OCI-LY3 (cell line): ENCODE data around the gene PMM2.

ENCODE experiments used
- H2AFZ ChIP-seq: fragments of 200-600, 300-600 bp; shearing (Covaris generic); 2 replicates; pipeline ENCODE4 v1.6.0; 2014; ENCODE audit warnings: antibody characterized with exemption, low read depth, low read length
- H3K27ac ChIP-seq: fragments of 200-600, 300-600 bp; sonication (generic); 2 replicates; pipeline ENCODE4 v1.5.1; 2014; ENCODE audit warnings: mild to moderate bottlenecking, low read length, moderate library complexity, mixed read lengths
- H3K27me3 ChIP-seq: fragments of 200-600, 300-600 bp; sonication (generic); 2 replicates; pipeline ENCODE4 v1.6.1; 2014; ENCODE audit warnings: low read depth, low read length, mixed read lengths
- H3K36me3 ChIP-seq: fragments of 200-600, 300-600 bp; sonication (generic); replicated peaks from 2 replicates; pipeline ENCODE3; 2014; ENCODE audit warnings: low read depth, low read length, mixed read lengths
- H3K4me1 ChIP-seq: fragments of 300-600, 200-600 bp; sonication (generic); 2 replicates; pipeline ENCODE4 v1.6.1; 2014; ENCODE audit warnings: low read length, mixed read lengths
- H3K4me2 ChIP-seq: fragments of 200-600, 300-600 bp; sonication (generic); 2 replicates; pipeline ENCODE4 v1.6.1; 2014; ENCODE audit warnings: low read length, mixed read lengths
- H3K4me3 ChIP-seq: fragments of 300-600, 200-600 bp; sonication (generic); 2 replicates; pipeline ENCODE4 v1.5.1; 2014; ENCODE audit warnings: antibody characterized with exemption, mild to moderate bottlenecking, low read length, moderate library complexity
- H3K79me2 ChIP-seq: fragments of 300-600, 200-600 bp; shearing (Covaris generic); 2 replicates; pipeline ENCODE4 v1.6.1; 2014; ENCODE audit warnings: mild to moderate bottlenecking, low read length, mixed read lengths
- H3K9ac ChIP-seq: fragments of 300-600, 200-600 bp; shearing (Covaris generic); 2 replicates; pipeline ENCODE4 v1.6.0; 2014; ENCODE audit warnings: mild to moderate bottlenecking, low read length, moderate library complexity
- H3K9me3 ChIP-seq: fragments of 200-600, 300-600 bp; shearing (Covaris generic); 2 replicates; pipeline ENCODE4 v1.6.1; 2014; ENCODE audit warnings: low read length, mixed read lengths; ENCODE audit not compliant: insufficient read depth
- H4K20me1 ChIP-seq: fragments of 200-600, 300-600 bp; sonication (generic); 2 replicates; pipeline ENCODE4 v1.6.1; 2016; ENCODE audit warnings: low read length, mixed read lengths; ENCODE audit not compliant: insufficient read depth
- EZH2phosphoT487 ChIP-seq: fragments of 200-600 bp; shearing (Covaris generic); IDR thresholded peaks from 2 replicates; pipeline ENCODE4 v1.6.1; 2018; ENCODE audit warnings: antibody characterized with exemption, mixed run types, low read depth
- TF ChIP-seq, protein P1 (sequence below): fragments of 200-600, 300-600 bp; sonication (generic); IDR thresholded peaks from 2 replicates; pipeline ENCODE4 v1.5.1; 2014; ENCODE audit warnings: antibody characterized with exemption, low read length, low read depth

Gene PMM2

DNA sequence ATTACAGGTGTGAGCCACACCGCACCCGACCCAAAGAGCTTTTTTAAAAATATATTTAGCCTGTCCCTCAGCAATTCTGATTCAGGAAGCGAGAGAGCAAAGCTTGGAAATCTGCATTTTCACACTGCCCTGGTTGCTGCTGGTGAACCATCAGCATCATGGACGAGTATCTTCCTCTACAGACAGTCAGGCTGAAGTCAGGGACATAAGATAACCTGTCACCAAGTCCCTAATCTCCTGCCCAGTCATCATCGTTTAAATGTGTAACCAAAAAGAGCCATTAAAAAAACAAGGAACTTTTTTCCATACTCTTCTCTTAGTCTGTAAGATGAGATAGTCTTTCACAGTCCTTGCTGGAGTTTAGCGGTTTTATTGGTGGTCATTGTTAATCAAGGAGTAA is 6.7 kb downstream of the PMM2 start:
- Histone ChIP-seq H3K79me2 (peaks cover 81% of the 10 kb centered on the region), H4K20me1 (peaks cover 12% of the 10 kb centered on the region), H3K4me2 (no peak overlapping the region), H3K27me3 (no peaks in the 10 kb centered on the region), H3K27ac (no peak overlapping the region), H2AFZ (no peak overlapping the region), H3K9ac (no peak overlapping the region), H3K4me1 (peaks cover 6% of the 10 kb centered on the region), H3K36me3 (peaks cover 56% of the 10 kb centered on the region), H3K4me3 (no peak overlapping the region), H3K9me3 (no peaks in the 10 kb centered on the region)
- no peak for TF ChIP-seq EZH2phosphoT487
- TF ChIP-seq, protein P1, sequence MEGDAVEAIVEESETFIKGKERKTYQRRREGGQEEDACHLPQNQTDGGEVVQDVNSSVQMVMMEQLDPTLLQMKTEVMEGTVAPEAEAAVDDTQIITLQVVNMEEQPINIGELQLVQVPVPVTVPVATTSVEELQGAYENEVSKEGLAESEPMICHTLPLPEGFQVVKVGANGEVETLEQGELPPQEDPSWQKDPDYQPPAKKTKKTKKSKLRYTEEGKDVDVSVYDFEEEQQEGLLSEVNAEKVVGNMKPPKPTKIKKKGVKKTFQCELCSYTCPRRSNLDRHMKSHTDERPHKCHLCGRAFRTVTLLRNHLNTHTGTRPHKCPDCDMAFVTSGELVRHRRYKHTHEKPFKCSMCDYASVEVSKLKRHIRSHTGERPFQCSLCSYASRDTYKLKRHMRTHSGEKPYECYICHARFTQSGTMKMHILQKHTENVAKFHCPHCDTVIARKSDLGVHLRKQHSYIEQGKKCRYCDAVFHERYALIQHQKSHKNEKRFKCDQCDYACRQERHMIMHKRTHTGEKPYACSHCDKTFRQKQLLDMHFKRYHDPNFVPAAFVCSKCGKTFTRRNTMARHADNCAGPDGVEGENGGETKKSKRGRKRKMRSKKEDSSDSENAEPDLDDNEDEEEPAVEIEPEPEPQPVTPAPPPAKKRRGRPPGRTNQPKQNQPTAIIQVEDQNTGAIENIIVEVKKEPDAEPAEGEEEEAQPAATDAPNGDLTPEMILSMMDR = no peak

DNA sequence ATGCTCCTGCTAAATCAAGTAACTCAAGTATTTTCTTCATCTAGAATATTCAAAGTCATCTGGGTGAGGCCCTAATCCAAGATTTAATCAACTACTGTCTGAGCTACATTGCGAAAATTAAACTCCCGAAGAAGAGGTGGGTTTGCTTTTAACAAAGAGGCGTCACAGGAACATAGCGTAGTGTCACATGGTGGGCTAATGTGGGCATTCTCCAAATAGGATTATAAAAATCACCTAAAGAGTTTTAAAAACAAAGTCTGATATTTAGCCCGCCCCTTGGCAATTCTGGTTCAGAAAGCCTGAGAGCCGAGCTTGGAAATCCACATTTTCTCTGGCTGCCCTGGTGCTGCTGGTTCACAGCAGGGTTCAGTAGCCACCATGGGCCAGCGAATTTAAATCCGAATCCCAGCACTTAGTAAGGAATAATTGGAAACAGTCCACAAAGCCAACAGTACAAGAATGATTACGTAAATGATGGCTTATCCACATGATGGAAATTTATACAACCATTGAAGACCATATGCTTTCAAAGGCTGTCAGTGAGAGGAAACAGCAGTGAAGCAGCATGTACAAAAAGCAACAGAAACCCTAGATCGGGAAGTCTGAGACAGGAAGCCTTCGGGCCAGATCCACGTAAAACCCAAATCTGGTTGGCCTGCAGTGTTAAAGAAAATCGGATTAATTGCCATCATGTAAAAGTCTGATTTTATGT is 8.8 kb downstream of the PMM2 start:
- TF ChIP-seq EZH2phosphoT487 = no peak
- Histone ChIP-seq H3K79me2 (peaks cover 63% of the 10 kb centered on the region), H3K36me3 (peaks cover 62% of the 10 kb centered on the region), H3K27ac (no peak overlapping the region), H3K9me3 (no peaks in the 10 kb centered on the region), H3K4me2 (no peak overlapping the region), H4K20me1 (no peaks in the 10 kb centered on the region; the same call in 1 of the 2 replicates), H3K4me1 (peaks cover 2% of the 10 kb centered on the region), H3K27me3 (no peaks in the 10 kb centered on the region), H3K4me3 (no peak overlapping the region), H3K9ac (no peak overlapping the region), H2AFZ (no peak overlapping the region)

DNA sequence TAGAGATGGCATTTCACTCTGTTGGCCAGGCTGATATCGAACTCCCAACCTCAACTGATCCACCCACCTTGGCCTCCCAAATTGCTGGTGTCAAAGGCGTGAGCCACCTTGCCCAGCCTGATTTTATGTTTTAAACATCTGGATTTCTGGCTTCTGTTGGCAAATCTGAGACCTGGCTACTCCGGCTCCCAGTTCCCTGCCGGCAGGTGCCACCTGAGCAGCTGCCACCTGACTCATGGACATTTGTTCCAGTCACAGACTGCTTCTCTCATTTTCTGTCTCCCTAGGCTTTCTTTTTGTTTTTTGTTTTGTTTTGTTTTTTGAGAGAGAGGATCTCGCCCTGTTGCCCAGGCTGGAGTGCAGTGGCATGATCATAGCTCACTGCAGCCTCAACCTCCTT is 9.6 kb downstream of the PMM2 start:
- TF ChIP-seq, protein P1 = no peak
- no peak overlapping the region for H3K9ac ChIP-seq
- peaks cover 10% of the 10 kb centered on the region for H3K4me1 ChIP-seq
- no peak overlapping the region for H3K27ac ChIP-seq
- peaks cover 62% of the 10 kb centered on the region for H3K79me2 ChIP-seq
- no peaks in the 10 kb centered on the region for H3K9me3 ChIP-seq
- H3K4me3 ChIP-seq = no peak overlapping the region
- H3K27me3 ChIP-seq = no peaks in the 10 kb centered on the region
- H4K20me1 ChIP-seq = no peaks in the 10 kb centered on the region; the same call in 1 of the 2 replicates
- peaks cover 63% of the 10 kb centered on the region for H3K36me3 ChIP-seq
- no peak overlapping the region for H2AFZ ChIP-seq
- H3K4me2 ChIP-seq = no peak overlapping the region

DNA sequence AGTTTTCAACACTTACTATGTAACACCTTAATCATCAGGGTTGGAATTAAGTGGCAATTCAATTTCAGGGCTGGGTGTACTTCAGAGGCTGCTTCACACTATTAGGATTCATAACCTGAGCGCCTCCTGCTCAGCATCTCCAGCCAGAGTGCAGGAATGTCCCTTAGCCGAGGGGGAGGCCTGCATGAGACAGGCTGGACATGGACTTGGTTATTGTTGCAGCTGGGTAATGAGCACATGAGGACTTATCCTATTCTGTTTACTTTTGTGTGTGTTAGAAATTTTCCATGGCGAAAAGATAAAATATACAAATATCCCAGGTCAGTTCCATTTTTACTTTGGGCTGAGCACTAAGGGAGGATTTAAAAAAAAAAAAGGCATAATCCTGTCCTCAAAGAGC is 10.4 kb downstream of the PMM2 start:
- H3K79me2 ChIP-seq = peaks cover 60% of the 10 kb centered on the region

More for the DNA sequence above, 10.4 kb downstream of the PMM2 start:
- no peaks in the 10 kb centered on the region; the same call in 1 of the 2 replicates for H4K20me1 ChIP-seq
- TF ChIP-seq EZH2phosphoT487 = no peak
- TF ChIP-seq, protein P1 = no peak
- no peak overlapping the region for H3K27ac ChIP-seq
- no peak overlapping the region for H3K9ac ChIP-seq
- H3K4me2 ChIP-seq = no peak overlapping the region
- H3K27me3 ChIP-seq = no peaks in the 10 kb centered on the region
- peaks cover 66% of the 10 kb centered on the region for H3K36me3 ChIP-seq
- H3K4me3 ChIP-seq = no peak overlapping the region
- no peak overlapping the region for H2AFZ ChIP-seq
- H3K9me3 ChIP-seq = no peaks in the 10 kb centered on the region
- H3K4me1 ChIP-seq = peaks cover 18% of the 10 kb centered on the region
